ENCODE data around the gene ANKRD23. TPM values are rescaled to one million over a fixed set of nuclear protein-coding genes. Genes with fewer than 3 reads are reported as not detected.

ANKRD23 gene
- total RNA-seq, 4 donors from 2014 or later = 3.0 to 8.2 (median 3.2) TPM

DNA sequence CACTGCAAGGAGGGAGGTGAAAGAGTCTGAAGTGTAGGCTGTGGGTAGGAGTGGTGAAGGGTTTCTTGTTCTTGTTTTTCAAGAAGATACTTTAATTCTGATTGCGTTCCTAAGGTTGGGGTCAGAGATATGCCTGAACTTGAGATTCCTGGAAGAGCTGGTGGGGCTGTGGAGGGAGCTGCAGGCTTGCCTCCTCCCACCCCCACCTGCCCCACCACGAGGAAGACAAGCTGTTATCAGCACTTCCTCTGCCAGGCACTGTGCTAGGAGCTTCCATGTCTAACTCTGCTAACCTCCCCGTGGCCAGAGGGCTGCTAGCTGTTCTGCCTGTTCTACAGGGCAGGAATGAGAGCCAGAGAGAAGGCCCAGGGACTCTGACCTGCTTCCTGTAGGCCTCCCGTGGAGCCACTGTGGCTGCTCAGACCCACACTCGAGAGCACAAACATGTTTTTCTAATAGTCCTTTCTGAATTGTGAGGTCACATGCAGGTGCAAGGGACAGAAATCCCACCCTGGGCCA is 13.7 kb downstream of the ANKRD23 start:
- Histone ChIP-seq H3K4me3 (replicated peaks in 1 of 3) (no peak overlapping the region), H3K4me1 (peaks cover 15 to 23% of the 10 kb centered on the region in 2 donors), H3K9me3 (no peaks in the 10 kb centered on the region), H3K27ac (no peak overlapping the region), H3K36me3 (peaks cover 30 to 49% of the 10 kb centered on the region in 2 donors), H3K27me3 (no peaks in the 10 kb centered on the region)
- WGBS, 2 donors = 71 to 74% methylated on average over 3 to 5 of the region's 5 CpGs
- intact Hi-C loops (cut with DNase I) = no loop called here
- TF ChIP-seq, protein P1, sequence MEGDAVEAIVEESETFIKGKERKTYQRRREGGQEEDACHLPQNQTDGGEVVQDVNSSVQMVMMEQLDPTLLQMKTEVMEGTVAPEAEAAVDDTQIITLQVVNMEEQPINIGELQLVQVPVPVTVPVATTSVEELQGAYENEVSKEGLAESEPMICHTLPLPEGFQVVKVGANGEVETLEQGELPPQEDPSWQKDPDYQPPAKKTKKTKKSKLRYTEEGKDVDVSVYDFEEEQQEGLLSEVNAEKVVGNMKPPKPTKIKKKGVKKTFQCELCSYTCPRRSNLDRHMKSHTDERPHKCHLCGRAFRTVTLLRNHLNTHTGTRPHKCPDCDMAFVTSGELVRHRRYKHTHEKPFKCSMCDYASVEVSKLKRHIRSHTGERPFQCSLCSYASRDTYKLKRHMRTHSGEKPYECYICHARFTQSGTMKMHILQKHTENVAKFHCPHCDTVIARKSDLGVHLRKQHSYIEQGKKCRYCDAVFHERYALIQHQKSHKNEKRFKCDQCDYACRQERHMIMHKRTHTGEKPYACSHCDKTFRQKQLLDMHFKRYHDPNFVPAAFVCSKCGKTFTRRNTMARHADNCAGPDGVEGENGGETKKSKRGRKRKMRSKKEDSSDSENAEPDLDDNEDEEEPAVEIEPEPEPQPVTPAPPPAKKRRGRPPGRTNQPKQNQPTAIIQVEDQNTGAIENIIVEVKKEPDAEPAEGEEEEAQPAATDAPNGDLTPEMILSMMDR (IDR thresholded peaks at IDR 0.05) = no peak
- no peak for TF ChIP-seq POLR2A (IDR thresholded peaks at IDR 0.05)
- DNase-seq = no peak

- TF ChIP-seq POLR2A (IDR thresholded peaks at IDR 0.05) = no peak
- TF ChIP-seq, protein P1 (IDR thresholded peaks at IDR 0.05) = no peak
- Histone ChIP-seq H3K4me3 (replicated peaks in 1 of 3) (no peak overlapping the region), H3K27me3 (no peaks in the 10 kb centered on the region), H3K9me3 (no peaks in the 10 kb centered on the region), H3K4me1 (peaks cover 22 to 28% of the 10 kb centered on the region in 2 donors), H3K27ac (no peak overlapping the region), H3K36me3 (peaks cover 30 to 49% of the 10 kb centered on the region in 2 donors)
- intact Hi-C loops (cut with DNase I) = no loop called here
- 92 to 98% methylated on average over 13 of the region's 13 CpGs for whole genome bisulfite sequencing, 2 donors
- DNase-seq = no peak
Measured at GRCh38 chr2:96828874-96829273, 14.9 kb downstream of the ANKRD23 start.

DNA sequence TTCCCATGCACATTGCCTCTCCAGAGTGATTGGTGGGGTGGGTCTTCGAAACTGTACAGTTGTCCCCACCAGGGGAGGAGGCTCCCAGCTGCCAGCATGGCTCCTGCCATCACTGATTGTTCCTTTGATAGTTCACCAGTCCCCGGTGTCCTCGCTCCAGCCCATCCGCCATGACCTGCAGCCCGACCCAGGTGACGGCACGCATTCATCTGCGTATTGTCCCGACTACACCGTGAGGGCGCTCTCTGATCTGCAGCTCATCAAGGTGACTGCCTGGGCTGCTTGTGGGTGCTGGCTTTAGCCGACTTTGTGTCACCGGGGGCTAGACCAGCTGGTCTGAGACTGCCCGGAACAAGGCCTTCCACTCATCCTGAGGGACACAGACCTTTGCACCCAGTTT is 15.4 kb downstream of the ANKRD23 start:
- Histone ChIP-seq H3K36me3 (peaks cover 30 to 49% of the 10 kb centered on the region in 2 donors), H3K4me3 (replicated peaks in 1 of 3) (no peak overlapping the region), H3K27ac (no peak overlapping the region), H3K4me1 (peaks cover 22 to 27% of the 10 kb centered on the region in 2 donors), H3K9me3 (no peaks in the 10 kb centered on the region), H3K27me3 (no peaks in the 10 kb centered on the region)
- DNase-seq = no peak
- no peak for TF ChIP-seq POLR2A (IDR thresholded peaks at IDR 0.05)
- TF ChIP-seq, protein P1 (IDR thresholded peaks at IDR 0.05) = no peak
- WGBS, 2 donors = 96 to 99% methylated on average over 14 of the region's 14 CpGs
- intact Hi-C loops (cut with DNase I) = no loop called here

GRCh38 chr2:96826546-96827278 is 17.1 kb downstream of the ANKRD23 start:
- no peak overlapping the region for H3K4me3 ChIP-seq (replicated peaks in 1 of 3)
- no peaks in the 10 kb centered on the region for H3K27me3 ChIP-seq
- H3K4me1 ChIP-seq = peaks cover 23 to 24% of the 10 kb centered on the region in 2 donors
- no peaks in the 10 kb centered on the region for H3K9me3 ChIP-seq
- H3K36me3 ChIP-seq = peaks cover 33 to 46% of the 10 kb centered on the region in 2 donors
- intact Hi-C loops (cut with DNase I) = no loop called here
- no peak for DNase-seq
- no peak overlapping the region for H3K27ac ChIP-seq
- WGBS, 2 donors = 94 to 96% methylated on average over 22 of the region's 22 CpGs
- TF ChIP-seq POLR2A (IDR thresholded peaks at IDR 0.05) = no peak
- TF ChIP-seq, protein P1 (IDR thresholded peaks at IDR 0.05) = no peak

DNA sequence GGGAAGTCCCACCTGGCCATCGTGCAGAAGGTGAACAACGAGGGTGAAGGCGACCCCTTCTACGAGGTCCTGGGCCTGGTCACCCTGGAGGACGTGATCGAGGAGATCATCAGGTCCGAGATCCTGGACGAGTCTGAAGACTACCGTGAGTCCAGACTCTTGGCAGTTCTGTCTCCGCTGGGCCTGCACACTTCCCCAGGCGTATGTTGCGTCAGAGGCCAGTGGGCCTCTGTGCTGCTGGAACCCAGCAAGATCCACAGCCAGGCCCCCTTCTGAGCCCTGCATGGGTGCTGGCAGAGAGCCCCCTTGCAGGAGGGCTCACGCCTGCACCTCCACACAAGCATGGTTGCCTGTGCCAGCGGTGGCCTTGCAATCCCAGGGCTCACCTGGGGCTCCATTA is 18.8 kb downstream of the ANKRD23 start:
- peaks cover 23 to 24% of the 10 kb centered on the region in 2 donors for H3K4me1 ChIP-seq
- no peaks in the 10 kb centered on the region for H3K9me3 ChIP-seq
- TF ChIP-seq, protein P1 (IDR thresholded peaks at IDR 0.05) = no peak
- TF ChIP-seq POLR2A (IDR thresholded peaks at IDR 0.05) = no peak
- H3K36me3 ChIP-seq = peaks cover 20 to 30% of the 10 kb centered on the region in 2 donors
- no peak for DNase-seq
- WGBS, 2 donors = 90 to 92% methylated on average over 13 to 14 of the region's 14 CpGs
- H3K27me3 ChIP-seq = no peaks in the 10 kb centered on the region
- H3K27ac ChIP-seq = peak overlapping the region in 1 of 3 donors; percentile 59
- intact Hi-C loops (cut with DNase I) = no loop called here
- no peak overlapping the region for H3K4me3 ChIP-seq (replicated peaks in 1 of 3)
